ENCODE measurements around the gene ATF6B.
A peak's percentile ranks its signal among the peaks of the same experiment; 100 is the strongest.
"Not testable (repeated sequence)": the region's sequence is repeated elsewhere in the genome, so short reads cannot be mapped to it uniquely, and the experiment has no call there.

The ATF6B gene

GRCh38 chr6:32154514-32155161 is 26.6 kb upstream of the ATF6B start:
- DNase-seq (ENCODE audit: low spot score) = peak; percentile 79

GRCh38 chr6:32153564-32154513 is 25.8 kb upstream of the ATF6B start, which contains the start of gene PPT2:
TSS of gene PPT2 (plus strand) at chr6:32154141. CDS start at chr6:32154595, 454 bp downstream.
- DNase-seq (ENCODE audit: low spot score) = peak; percentile 92

DNA sequence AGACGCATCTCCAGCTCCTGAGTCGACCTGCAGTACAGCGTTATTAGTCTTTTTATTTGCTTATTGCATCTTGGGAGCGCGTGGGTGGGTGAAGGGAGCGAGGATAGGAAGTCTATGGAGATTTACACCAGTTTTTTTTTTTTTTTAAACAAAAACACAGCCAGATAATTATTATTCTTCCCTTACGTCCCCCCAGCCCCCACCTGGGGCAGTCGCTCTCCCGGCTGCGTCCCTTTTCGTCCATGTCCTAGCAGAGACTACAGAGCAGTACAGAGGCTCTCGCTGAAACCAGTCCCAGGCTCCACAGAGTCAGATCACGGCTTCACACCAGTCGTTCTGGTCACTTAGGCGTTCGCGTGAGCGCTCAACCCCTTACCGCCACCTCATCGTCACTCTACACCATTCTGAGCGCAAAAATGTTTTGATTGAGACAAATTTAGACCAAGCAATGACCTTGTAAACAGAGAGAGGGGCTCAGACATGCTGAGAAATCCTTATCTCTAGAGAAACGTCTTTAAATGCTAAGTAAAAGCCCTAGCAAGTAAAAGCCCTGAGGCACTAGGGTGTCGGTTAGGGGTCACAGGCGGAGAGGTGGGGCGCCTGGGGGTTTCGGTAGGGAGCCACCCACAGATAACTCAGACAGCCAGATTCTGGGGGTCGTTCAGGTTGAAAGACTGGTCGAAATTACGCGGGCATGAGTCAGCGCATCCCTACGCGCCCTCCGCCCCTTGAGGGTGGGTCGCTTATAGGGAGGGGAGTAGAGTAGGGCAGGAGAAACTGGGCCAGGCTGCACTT is 24.9 kb upstream of the ATF6B start:
- DNase-seq (ENCODE audit: low spot score) = peak; percentile 52

DNA sequence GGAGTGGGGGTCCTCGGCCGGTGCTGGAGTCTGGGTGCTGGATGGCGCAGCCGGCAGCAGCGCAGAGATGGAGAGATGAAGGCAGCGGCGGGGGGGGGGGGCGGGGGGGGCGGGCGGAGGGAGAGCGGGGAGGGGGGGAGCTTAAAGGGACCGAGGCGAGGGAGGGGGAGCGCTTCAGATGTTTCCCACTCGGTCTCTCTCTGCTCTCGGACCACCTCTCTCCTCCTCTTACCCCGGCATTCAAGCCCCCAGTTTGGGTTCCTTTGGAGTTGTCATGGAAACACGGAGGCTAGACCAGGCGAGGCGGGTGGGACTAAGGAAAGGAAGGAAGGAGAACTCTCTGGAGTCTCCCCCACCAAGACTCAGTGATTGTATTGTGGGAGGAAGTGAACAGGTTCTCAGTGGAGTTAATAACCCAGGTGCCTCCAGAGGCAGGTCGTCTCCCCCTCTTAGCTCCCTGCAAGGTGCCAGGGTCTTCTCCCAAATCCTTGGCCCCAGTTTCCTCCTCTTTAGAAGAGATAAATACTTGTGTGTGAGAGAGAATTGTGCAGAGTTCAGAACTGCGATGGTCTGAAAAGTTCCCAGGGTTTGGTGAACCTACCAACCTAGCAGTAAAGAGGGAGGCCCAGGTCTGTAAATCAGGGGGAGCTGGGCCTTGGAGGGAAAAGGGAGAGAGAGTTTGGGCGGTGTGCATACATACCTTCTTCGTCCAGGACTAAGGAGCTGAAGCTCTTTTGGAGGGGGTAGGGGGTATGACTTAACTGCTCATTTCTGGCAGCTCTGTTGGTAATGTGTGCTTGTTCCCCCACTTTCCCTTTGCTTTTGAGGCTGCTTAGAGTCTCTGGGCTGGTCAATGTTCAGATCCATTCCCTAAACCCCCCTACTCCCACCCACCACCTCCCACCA is 24.1 kb upstream of the ATF6B start, which contains the start of gene PRRT1:
TSS of gene PRRT1 (minus strand) at position 77 of the 906 bp plus-strand sequence. CDS start 112 bp downstream, outside the sequence.
- DNase-seq (ENCODE audit: low spot score) = peak; percentile 48

- no peak for DNase-seq (ENCODE audit: low spot score)
Observed at GRCh38 chr6:32151181-32151862, 23.3 kb upstream of the ATF6B start.

- DNase-seq (ENCODE audit: low spot score) = no peak
Observed at GRCh38 chr6:32149932-32150870, 22.2 kb upstream of the ATF6B start.

DNA sequence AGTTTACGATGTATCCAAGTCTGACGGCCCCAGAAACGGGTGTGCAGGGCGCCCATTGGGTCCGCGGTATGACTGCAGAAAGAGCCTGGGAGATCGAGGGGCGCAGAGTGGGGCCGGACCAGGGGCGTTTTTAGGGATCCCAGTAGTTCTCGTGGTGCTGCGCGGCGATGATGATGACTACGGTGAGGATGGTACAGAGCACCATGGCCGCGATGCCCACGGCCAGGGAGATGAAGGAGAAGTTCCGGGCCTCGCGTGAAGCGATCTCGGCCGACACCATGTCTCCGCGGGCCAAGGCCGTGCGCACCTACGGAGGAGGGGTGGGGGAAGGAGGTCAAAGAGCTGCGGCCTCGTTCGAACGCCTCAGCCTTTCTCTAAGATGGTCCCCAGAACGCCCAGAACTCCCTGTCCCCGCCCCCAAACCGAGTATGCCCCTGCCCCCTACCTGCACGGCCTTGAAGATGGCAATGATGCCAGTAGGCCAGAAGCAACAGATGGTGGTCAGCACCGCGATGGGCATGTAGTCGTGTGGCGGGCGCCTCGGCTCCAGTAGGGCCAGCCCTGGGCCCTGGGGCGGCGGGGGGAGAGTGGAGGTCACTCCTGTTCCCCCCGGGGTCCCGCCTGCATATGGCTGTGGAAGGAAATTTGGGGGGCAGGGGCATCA is 21.2 kb upstream of the ATF6B start:
- DNase-seq (ENCODE audit: low spot score) = no peak

GRCh38 chr6:32148289-32149091 is 20.4 kb upstream of the ATF6B start:
- DNase-seq (ENCODE audit: low spot score) = no peak

- no peak for DNase-seq (ENCODE audit: low spot score)
Observed at GRCh38 chr6:32147401-32148132, 19.5 kb upstream of the ATF6B start.

DNA sequence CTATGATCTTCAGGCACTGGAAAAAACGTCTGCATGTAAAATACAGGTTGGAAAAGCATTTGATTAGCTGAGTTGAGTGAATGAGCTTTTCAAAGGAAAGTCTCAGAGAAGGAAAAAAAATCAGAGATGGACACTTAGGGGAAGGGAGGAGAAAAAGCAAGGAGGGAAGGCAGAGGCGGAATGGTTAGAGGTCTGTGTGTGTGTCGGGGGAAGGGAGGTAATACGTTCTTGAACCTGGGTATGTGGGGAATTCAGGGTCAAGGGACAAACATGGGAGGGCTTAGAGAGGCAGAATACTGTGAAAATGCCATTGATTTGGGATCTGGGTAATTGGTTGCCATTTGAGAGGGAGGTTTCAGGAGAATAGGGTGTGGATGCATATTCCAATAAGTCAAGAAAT is 18.6 kb upstream of the ATF6B start:
- DNase-seq (ENCODE audit: low spot score) = no peak

GRCh38 chr6:32146287-32146686 is 18.2 kb upstream of the ATF6B start:
- DNase-seq (ENCODE audit: low spot score) = no peak

- not testable (repeated sequence) for DNase-seq (ENCODE audit: low spot score)
Observed at GRCh38 chr6:32144238-32144637, 16.2 kb upstream of the ATF6B start.

- no peak for DNase-seq (ENCODE audit: low spot score)
Observed at GRCh38 chr6:32140420-32141046, 12.5 kb upstream of the ATF6B start.

- no peak for DNase-seq (ENCODE audit: low spot score)
Observed at GRCh38 chr6:32139590-32139989, 11.5 kb upstream of the ATF6B start.

GRCh38 chr6:32137454-32137853 is 9.4 kb upstream of the ATF6B start:
- no peak for DNase-seq (ENCODE audit: low spot score)

- no peak for DNase-seq (ENCODE audit: low spot score)
Observed at GRCh38 chr6:32133786-32134185, 5.7 kb upstream of the ATF6B start.

GRCh38 chr6:32132110-32132509 is 4.1 kb upstream of the ATF6B start:
- DNase-seq (ENCODE audit: low spot score) = no peak

All from AG08396 (cell line).